HEK293 (cell line): ENCODE results near the gene PRSS33.

Experiments used
- CTCF ChIA-PET: fragments of 350-600 bp; formaldehyde crosslinking; extraction: SDS; loops from one replicate; lab custom pipeline; 2021; ENCODE audit warnings: antibody characterized with exemption; lab: Yijun Ruan, JAX
- POLR2A ChIA-PET: fragments of 300-600 bp; formaldehyde crosslinking; extraction: SDS; loops from one replicate; lab custom pipeline; 2020; ENCODE audit warnings: antibody characterized with exemption, inconsistent platforms; lab: Yijun Ruan, JAX
- H3K27ac ChIP-seq: fragments of 200-500 bp; sonication (Bioruptor generic); 2 replicates; pipeline ENCODE4 v1.5.1; 2014; ENCODE audit warnings: low read depth, low read length, control low read depth, inconsistent platforms; ENCODE audit errors: extremely low read depth
- H3K36me3 ChIP-seq, 2 experiments: fragments of 200-500 bp in 1 of 2; sonication (Bioruptor generic) in 1 of 2; 1 replicate in 1 of 2; 2 replicates in 1 of 2; pipeline ENCODE4 v1.5.1; 2014 to 2017; ENCODE audit warnings: inconsistent platforms in 2 of 2, low read length in 2 of 2; ENCODE audit not compliant: control insufficient read depth in 2 of 2, insufficient read depth in 1 of 2
- H3K4me1 ChIP-seq: fragments of 200-500 bp; sonication (Bioruptor generic); 2 replicates; pipeline ENCODE4 v1.5.1; 2014; ENCODE audit warnings: mild to moderate bottlenecking, low read length, inconsistent platforms; ENCODE audit not compliant: control insufficient read depth, insufficient read depth
- H3K4me3 ChIP-seq: 2 replicates; pipeline ENCODE4 v1.5.1; 2011; ENCODE audit warnings: low read depth, mild to moderate bottlenecking, control low read depth, low read length, moderate library complexity
- H3K9me3 ChIP-seq: fragments of 200-500 bp; sonication (Bioruptor generic); 2 replicates; pipeline ENCODE4 v1.5.1; 2014; ENCODE audit warnings: low read depth, low read length, inconsistent platforms; ENCODE audit not compliant: control insufficient read depth, insufficient read depth
- EGR2 ChIP-seq: fragments of 450-650 bp; formaldehyde crosslinking; IDR thresholded peaks from 2 replicates; pipeline ENCODE4 v1.5.1; 2016; ENCODE audit warnings: low read depth, missing biosample characterization, missing genetic modification characterization
- GLIS1 ChIP-seq: fragments of 450-650 bp; formaldehyde crosslinking; IDR thresholded peaks from 2 replicates; pipeline ENCODE4 v1.5.1; 2016; ENCODE audit warnings: missing biosample characterization, missing genetic modification characterization
- GLIS2 ChIP-seq: fragments of 450-650 bp; formaldehyde crosslinking; IDR thresholded peaks from 2 replicates; pipeline ENCODE4 v1.5.1; 2016; ENCODE audit warnings: missing biosample characterization, missing genetic modification characterization
- KLF1 ChIP-seq: fragments of 450-650 bp; formaldehyde crosslinking; IDR thresholded peaks from 2 replicates; pipeline ENCODE4 v1.5.1; 2016; ENCODE audit warnings: missing biosample characterization, missing genetic modification characterization
- MEIS1 ChIP-seq: sonication (generic); formaldehyde crosslinking; IDR thresholded peaks from 2 replicates; pipeline ENCODE4 v1.8.1; 2022; ENCODE audit warnings: missing genetic modification reagents, mild to moderate bottlenecking, borderline replicate concordance
- OSR2 ChIP-seq: fragments of 450-650 bp; formaldehyde crosslinking; IDR thresholded peaks from 2 replicates; pipeline ENCODE4 v1.5.1; 2016; ENCODE audit warnings: missing biosample characterization, missing genetic modification characterization
- OVOL3 ChIP-seq: fragments of 450-650 bp; formaldehyde crosslinking; IDR thresholded peaks from 2 replicates; pipeline ENCODE4 v1.5.1; 2016; ENCODE audit warnings: missing biosample characterization, missing genetic modification characterization
- SP2 ChIP-seq: fragments of 450-650 bp; formaldehyde crosslinking; IDR thresholded peaks from 2 replicates; pipeline ENCODE4 v1.5.1; 2016; ENCODE audit warnings: missing biosample characterization, missing genetic modification characterization
- SP3 ChIP-seq: fragments of 450-650 bp; formaldehyde crosslinking; IDR thresholded peaks from 2 replicates; pipeline ENCODE4 v1.5.1; 2016; ENCODE audit warnings: missing biosample characterization, missing genetic modification characterization
- YY1 ChIP-seq: fragments of 450-650 bp; formaldehyde crosslinking; IDR thresholded peaks from 2 replicates; pipeline ENCODE4 v1.5.1; 2018; ENCODE audit warnings: missing biosample characterization, missing genetic modification characterization
- ZBTB48 ChIP-seq: fragments of 450-650 bp; formaldehyde crosslinking; IDR thresholded peaks from 2 replicates; pipeline ENCODE4 v1.5.1; 2016; ENCODE audit warnings: missing biosample characterization, missing genetic modification characterization
- ZBTB8A ChIP-seq: fragments of 450-650 bp; formaldehyde crosslinking; IDR thresholded peaks from 2 replicates; pipeline ENCODE4 v1.5.1; 2016; ENCODE audit warnings: missing biosample characterization, missing genetic modification characterization
- ZFHX2 ChIP-seq: fragments of 450-650 bp; formaldehyde crosslinking; conservative IDR thresholded peaks from 2 replicates; pipeline ENCODE4 v1.5.1; 2016; ENCODE audit warnings: missing biosample characterization, missing genetic modification characterization
- ZIC2 ChIP-seq: fragments of 450-650 bp; formaldehyde crosslinking; IDR thresholded peaks from 2 replicates; pipeline ENCODE4 v1.5.1; 2016; ENCODE audit warnings: missing biosample characterization, missing genetic modification characterization
- ZNF132 ChIP-seq: fragments of 450-650 bp; formaldehyde crosslinking; IDR thresholded peaks from 2 replicates; pipeline ENCODE4 v1.5.1; 2017; ENCODE audit warnings: missing biosample characterization, missing genetic modification characterization, borderline replicate concordance
- ZNF174 ChIP-seq: fragments of 450-650 bp; formaldehyde crosslinking; IDR thresholded peaks from 2 replicates; pipeline ENCODE4 v1.5.0; 2017; ENCODE audit warnings: missing biosample characterization, mild to moderate bottlenecking, missing genetic modification characterization
- ZNF292 ChIP-seq: fragments of 450-650 bp; formaldehyde crosslinking; IDR thresholded peaks from 2 replicates; pipeline ENCODE4 v1.5.1; 2016; ENCODE audit warnings: low read depth, missing biosample characterization, missing genetic modification characterization, borderline replicate concordance
- ZNF404 ChIP-seq: fragments of 450-650 bp; formaldehyde crosslinking; IDR thresholded peaks from 2 replicates; pipeline ENCODE4 v1.5.1; 2017; ENCODE audit warnings: missing biosample characterization, missing genetic modification characterization
- ZNF544 ChIP-seq: fragments of 450-650 bp; formaldehyde crosslinking; IDR thresholded peaks from 2 replicates; pipeline ENCODE4 v1.5.0; 2017; ENCODE audit warnings: missing biosample characterization, missing genetic modification characterization
- ZNF561 ChIP-seq: fragments of 450-650 bp; IDR thresholded peaks from 2 replicates; pipeline ENCODE4 v1.5.1; 2018; ENCODE audit warnings: missing biosample characterization, missing genetic modification characterization, borderline replicate concordance
- ZNF600 ChIP-seq: fragments of 450-650 bp; formaldehyde crosslinking; IDR thresholded peaks from 2 replicates; pipeline ENCODE4 v1.5.1; 2016; ENCODE audit warnings: missing biosample characterization, missing genetic modification characterization
- ZNF664 ChIP-seq: fragments of 450-650 bp; formaldehyde crosslinking; IDR thresholded peaks from 2 replicates; pipeline ENCODE4 v1.5.1; 2016; ENCODE audit warnings: missing biosample characterization, missing genetic modification characterization
- ZNF76 ChIP-seq: fragments of 450-650 bp; formaldehyde crosslinking; IDR thresholded peaks from 2 replicates; pipeline ENCODE4; 2016; ENCODE audit warnings: low read depth, missing biosample characterization, missing genetic modification characterization, borderline replicate concordance
- TF ChIP-seq, protein P1 (sequence below): fragments of 450-650 bp; formaldehyde crosslinking; IDR thresholded peaks from 2 replicates; pipeline ENCODE4 v1.5.1; 2016; ENCODE audit warnings: missing biosample characterization, missing genetic modification characterization
- TF ChIP-seq, protein P2 (sequence below): fragments of 450-650 bp; formaldehyde crosslinking; IDR thresholded peaks from 2 replicates; pipeline ENCODE4 v1.5.1; 2016; ENCODE audit warnings: missing biosample characterization, missing genetic modification characterization
- TF ChIP-seq, protein P3 (sequence below): fragments of 450-650 bp; IDR thresholded peaks from 2 replicates; pipeline ENCODE4 v1.5.1; 2018; ENCODE audit warnings: missing biosample characterization, missing genetic modification characterization

The PRSS33 gene

DNA sequence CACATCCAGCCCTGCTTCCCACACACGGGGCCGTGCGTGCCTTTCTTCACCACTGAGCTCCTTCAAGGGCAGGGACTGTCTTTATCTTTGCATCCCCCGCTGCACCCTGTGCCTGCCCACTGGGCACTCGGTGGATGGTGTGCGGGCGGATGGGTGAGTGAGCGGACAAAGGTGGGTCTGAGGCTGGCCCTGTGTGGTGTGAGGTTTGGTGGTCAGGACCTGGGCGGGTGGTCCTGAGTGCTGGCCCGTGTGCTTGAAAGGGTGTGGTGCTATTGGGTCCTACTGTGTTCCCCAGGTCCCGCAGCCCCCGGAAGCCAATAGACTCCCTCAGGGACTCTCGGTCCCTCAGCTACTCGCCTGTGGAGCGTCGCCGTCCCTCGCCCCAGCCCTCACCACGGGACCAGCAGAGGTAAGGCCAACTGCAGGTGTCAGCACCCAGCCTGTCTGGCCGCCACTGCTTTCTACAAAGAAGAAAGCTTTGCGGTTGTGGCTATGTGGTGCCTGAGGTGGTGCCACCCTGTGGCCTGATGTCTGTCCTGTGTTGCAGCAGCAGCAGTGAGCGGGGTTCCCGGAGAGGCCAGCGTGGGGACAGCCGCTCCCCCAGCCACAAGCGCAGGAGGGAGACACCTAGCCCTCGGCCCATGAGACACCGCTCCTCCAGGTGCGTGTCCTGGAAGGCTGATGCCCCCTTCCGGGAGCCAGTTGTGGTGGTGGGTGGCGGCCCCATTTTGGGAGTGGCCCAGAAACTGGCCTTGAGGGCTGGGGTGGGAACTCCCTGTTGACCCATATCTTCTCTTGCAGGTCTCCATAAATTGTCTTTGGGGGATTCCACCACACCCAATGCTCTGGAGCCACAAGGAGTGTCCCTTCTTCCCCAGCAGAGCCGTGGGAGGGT, 17.1 kb downstream of the PRSS33 start (continued):
- TF ChIP-seq ZNF561 (tag by site-specific recombination) (peak; percentile 23; the same call in 1 of the 2 replicates), YY1 (tag by site-specific recombination) (no peak), OVOL3 (no peak), ZNF544 (tag by site-specific recombination) (no peak), ZBTB48 (0 out of 2 replicates have a peak, but pooled peaks have one; percentile 23), GLIS1 (no peak), ZNF664 (no peak), ZNF76 (tag by site-specific recombination) (no peak), GLIS2 (peak; percentile 29; the same call in 1 of the 2 replicates)

DNA sequence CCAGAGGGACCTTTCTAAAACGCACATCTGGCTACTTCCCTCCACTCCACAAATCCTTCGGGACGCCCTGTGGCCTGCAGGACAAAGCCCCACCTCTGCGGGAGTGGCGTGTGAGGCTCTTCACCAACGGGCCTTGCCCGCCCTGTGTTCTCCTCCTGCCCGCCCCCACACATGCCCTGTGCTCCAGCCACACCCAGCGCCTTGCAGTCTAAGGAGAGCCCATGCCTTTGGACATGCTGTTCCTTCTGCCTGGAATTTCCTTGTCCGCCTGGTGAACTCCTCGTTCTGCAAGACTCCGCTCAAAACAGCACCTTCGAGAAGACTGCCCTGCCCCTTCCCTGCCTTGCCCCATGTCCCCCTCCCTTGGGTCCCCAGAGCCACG, 17.7 kb downstream of the PRSS33 start:
- peak overlapping the region; percentile 52; the same call in 1 of the 2 replicates for H3K27ac ChIP-seq
- ChIA-PET CTCF (interaction anchor here (0.6 to 1.7 kb wide), 3 partner anchors 16 to 114 kb away, joined by 3 read pairs; partner anchors contain the start of gene FLYWCH2), POLR2A (interaction anchor here (0.5 to 1.4 kb wide), 2 partner anchors 17 to 33 kb away, joined by 5 read pairs; partner anchors contain the start of gene SRRM2)
- H3K4me1 ChIP-seq = no peaks in the 10 kb centered on the region; the same call in 1 of the 2 replicates
- peak; percentile 75 for TF ChIP-seq ZNF600 (tag by site-specific recombination)
- TF ChIP-seq SP3 (tag by site-specific recombination) = peak; percentile 45; the same call in 1 of the 2 replicates
- TF ChIP-seq SP2 = peak; percentile 45
- TF ChIP-seq ZNF404 (tag by site-specific recombination) = no peak
- TF ChIP-seq, protein P1, sequence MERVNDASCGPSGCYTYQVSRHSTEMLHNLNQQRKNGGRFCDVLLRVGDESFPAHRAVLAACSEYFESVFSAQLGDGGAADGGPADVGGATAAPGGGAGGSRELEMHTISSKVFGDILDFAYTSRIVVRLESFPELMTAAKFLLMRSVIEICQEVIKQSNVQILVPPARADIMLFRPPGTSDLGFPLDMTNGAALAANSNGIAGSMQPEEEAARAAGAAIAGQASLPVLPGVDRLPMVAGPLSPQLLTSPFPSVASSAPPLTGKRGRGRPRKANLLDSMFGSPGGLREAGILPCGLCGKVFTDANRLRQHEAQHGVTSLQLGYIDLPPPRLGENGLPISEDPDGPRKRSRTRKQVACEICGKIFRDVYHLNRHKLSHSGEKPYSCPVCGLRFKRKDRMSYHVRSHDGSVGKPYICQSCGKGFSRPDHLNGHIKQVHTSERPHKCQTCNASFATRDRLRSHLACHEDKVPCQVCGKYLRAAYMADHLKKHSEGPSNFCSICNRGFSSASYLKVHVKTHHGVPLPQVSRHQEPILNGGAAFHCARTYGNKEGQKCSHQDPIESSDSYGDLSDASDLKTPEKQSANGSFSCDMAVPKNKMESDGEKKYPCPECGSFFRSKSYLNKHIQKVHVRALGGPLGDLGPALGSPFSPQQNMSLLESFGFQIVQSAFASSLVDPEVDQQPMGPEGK (tag by site-specific recombination) = peak; percentile 55
- TF ChIP-seq KLF1 (tag by site-specific recombination) = peak; percentile 96
- TF ChIP-seq, protein P2, sequence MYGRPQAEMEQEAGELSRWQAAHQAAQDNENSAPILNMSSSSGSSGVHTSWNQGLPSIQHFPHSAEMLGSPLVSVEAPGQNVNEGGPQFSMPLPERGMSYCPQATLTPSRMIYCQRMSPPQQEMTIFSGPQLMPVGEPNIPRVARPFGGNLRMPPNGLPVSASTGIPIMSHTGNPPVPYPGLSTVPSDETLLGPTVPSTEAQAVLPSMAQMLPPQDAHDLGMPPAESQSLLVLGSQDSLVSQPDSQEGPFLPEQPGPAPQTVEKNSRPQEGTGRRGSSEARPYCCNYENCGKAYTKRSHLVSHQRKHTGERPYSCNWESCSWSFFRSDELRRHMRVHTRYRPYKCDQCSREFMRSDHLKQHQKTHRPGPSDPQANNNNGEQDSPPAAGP (tag by site-specific recombination) = peak; percentile 81
- no peak for TF ChIP-seq OSR2 (tag by site-specific recombination)
- no peak overlapping the region for H3K4me3 ChIP-seq
- H3K36me3 ChIP-seq = peaks cover 14 to 98% of the 10 kb centered on the region in 2 experiments
- H3K9me3 ChIP-seq = no peaks in the 10 kb centered on the region

DNA sequence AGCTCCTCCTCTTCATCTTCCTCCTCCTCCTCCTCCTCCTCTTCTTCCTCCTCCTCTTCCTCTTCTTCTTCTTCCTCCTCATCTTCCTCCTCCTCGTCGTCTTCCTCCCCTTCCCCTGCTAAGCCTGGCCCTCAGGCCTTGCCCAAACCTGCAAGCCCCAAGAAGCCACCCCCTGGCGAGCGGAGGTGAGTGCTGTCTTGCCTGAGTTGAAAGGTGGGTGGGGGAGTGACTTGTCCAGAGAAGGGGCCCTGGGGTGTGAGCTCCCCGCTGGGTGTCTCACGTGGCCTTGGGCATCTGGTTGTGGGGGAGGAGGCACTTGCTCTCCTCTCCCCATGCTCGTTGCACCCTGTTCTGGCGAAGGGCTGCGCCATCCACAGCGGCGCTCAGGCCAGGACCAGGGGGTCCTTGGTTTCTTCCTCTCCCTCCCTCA, 18.2 kb downstream of the PRSS33 start:
- ChIA-PET CTCF (interaction anchor here (1.7 kb wide), 1 partner anchor 15 kb away, joined by 3 read pairs; no protein-coding TSS in a partner anchor), POLR2A (interaction anchor here (0.7 to 1.4 kb wide), 3 partner anchors 9 to 16 kb away, joined by 3 to 5 read pairs (median 3); partner anchors contain the start of gene SRRM2)
- H3K36me3 ChIP-seq = peaks cover 17 to 98% of the 10 kb centered on the region in 2 experiments
- no peak overlapping the region for H3K27ac ChIP-seq
- no peak overlapping the region for H3K4me3 ChIP-seq
- H3K9me3 ChIP-seq = no peaks in the 10 kb centered on the region
- H3K4me1 ChIP-seq = no peaks in the 10 kb centered on the region; the same call in 1 of the 2 replicates
- TF ChIP-seq ZBTB8A (tag by site-specific recombination) (0 out of 2 replicates have a peak, but pooled peaks have one; percentile 4), ZNF292 (no peak), MEIS1 (CRISPR knock-in tag) (no peak), ZFHX2 (tag by site-specific recombination) (peak; percentile 89), GLIS2 (peak; percentile 40), ZIC2 (tag by site-specific recombination) (peak; percentile 69), ZNF132 (tag by site-specific recombination) (no peak), ZNF174 (tag by site-specific recombination) (no peak), EGR2 (tag by site-specific recombination) (peak; percentile 97)
- TF ChIP-seq, protein P3, sequence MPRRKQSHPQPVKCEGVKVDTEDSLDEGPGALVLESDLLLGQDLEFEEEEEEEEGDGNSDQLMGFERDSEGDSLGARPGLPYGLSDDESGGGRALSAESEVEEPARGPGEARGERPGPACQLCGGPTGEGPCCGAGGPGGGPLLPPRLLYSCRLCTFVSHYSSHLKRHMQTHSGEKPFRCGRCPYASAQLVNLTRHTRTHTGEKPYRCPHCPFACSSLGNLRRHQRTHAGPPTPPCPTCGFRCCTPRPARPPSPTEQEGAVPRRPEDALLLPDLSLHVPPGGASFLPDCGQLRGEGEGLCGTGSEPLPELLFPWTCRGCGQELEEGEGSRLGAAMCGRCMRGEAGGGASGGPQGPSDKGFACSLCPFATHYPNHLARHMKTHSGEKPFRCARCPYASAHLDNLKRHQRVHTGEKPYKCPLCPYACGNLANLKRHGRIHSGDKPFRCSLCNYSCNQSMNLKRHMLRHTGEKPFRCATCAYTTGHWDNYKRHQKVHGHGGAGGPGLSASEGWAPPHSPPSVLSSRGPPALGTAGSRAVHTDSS (tag by site-specific recombination) = peak; percentile 100
